OCI-LY7 (cell line): ENCODE results near the gene OVCA2. TPM values are rescaled to one million over a fixed set of nuclear protein-coding genes. Genes with fewer than 3 reads are reported as not detected.

Experiments used
- BruUV-seq: library from RNA; stranded (reverse); fragments of 400-500 nt; replicated peaks from 2 replicates; lab custom pipeline; 2021; lab: Mats Ljungman, UMichigan
- CTCF ChIA-PET: fragments of 300-600 bp; sonication (Branson Sonifier 250); formaldehyde crosslinking; loops from one replicate; lab custom pipeline; 2022; ENCODE audit warnings: antibody characterized with exemption; ENCODE audit not compliant: unreplicated experiment; lab: Charles Lee
- POLR2A ChIA-PET: fragments of 300-600 bp; sonication (Branson Sonifier 250); formaldehyde crosslinking; loops from one replicate; lab custom pipeline; 2022; ENCODE audit warnings: antibody characterized with exemption; lab: Charles Lee
- DNase-seq: peaks from one replicate; pipeline ENCODE4 v3.0.0-alpha.2; 2015; ENCODE audit warnings: low spot score
- H2AFZ ChIP-seq: fragments of 200-600 bp; sonication (generic), shearing (Covaris generic); 2 replicates; pipeline ENCODE4 v1.6.1; 2014; ENCODE audit warnings: mild to moderate bottlenecking, antibody characterized with exemption, low read length, moderate library complexity
- H3K27ac ChIP-seq: fragments of 200-600 bp; sonication (generic); 2 replicates; pipeline ENCODE4 v1.5.1; 2014; ENCODE audit warnings: mixed run types, low read depth, mild to moderate bottlenecking, moderate library complexity, low read length, inconsistent platforms; ENCODE audit not compliant: poor library complexity, severe bottlenecking
- H3K36me3 ChIP-seq: fragments of 200-600 bp; sonication (generic); 2 replicates; pipeline ENCODE4 v1.6.1; 2014; ENCODE audit warnings: mild to moderate bottlenecking, antibody characterized with exemption, low read length, moderate library complexity, mixed read lengths; ENCODE audit not compliant: insufficient read depth
- H3K4me1 ChIP-seq: fragments of 200-600 bp; sonication (generic); 2 replicates; pipeline ENCODE4 v1.5.1; 2014; ENCODE audit warnings: mild to moderate bottlenecking, low read length; ENCODE audit not compliant: insufficient read depth, poor library complexity, severe bottlenecking
- H3K4me2 ChIP-seq: fragments of 200-600 bp; sonication (generic); 2 replicates; pipeline ENCODE4 v1.6.1; 2014; ENCODE audit warnings: mild to moderate bottlenecking, low read length
- H3K4me3 ChIP-seq: fragments of 200-600 bp; sonication (generic); 2 replicates; pipeline ENCODE4 v1.5.1; 2014; ENCODE audit warnings: mild to moderate bottlenecking, low read depth, low read length; ENCODE audit not compliant: poor library complexity, severe bottlenecking
- H3K79me2 ChIP-seq: fragments of 200-600 bp; sonication (generic); 2 replicates; pipeline ENCODE4 v1.6.1; 2016; ENCODE audit warnings: low read depth, mild to moderate bottlenecking, low read length, moderate library complexity, mixed read lengths; ENCODE audit not compliant: insufficient read depth
- H3K9me2 ChIP-seq: fragments of 200-600 bp; sonication (generic); 2 replicates; pipeline ENCODE4 v1.6.1; 2016; ENCODE audit warnings: mild to moderate bottlenecking, low read length, mixed read lengths; ENCODE audit not compliant: insufficient read depth
- H3K9me3 ChIP-seq: fragments of 200-600 bp; sonication (generic); 2 replicates; pipeline ENCODE4 v1.6.1; 2014; ENCODE audit warnings: mild to moderate bottlenecking, mixed run types, low read length, mixed read lengths
- H4K20me1 ChIP-seq: fragments of 200-600 bp; sonication (generic); 2 replicates; pipeline ENCODE4 v1.6.1; 2014; ENCODE audit warnings: mild to moderate bottlenecking, antibody characterized with exemption, low read length, moderate library complexity, mixed read lengths; ENCODE audit not compliant: insufficient read depth
- CTCF ChIP-seq: fragments of 200-600 bp; sonication (generic); conservative IDR thresholded peaks from 2 replicates; pipeline ENCODE4 v1.5.1; 2014; ENCODE audit warnings: mild to moderate bottlenecking, antibody characterized with exemption, low read length, moderate library complexity, mixed read lengths
- EZH2phosphoT487 ChIP-seq: fragments of 200-600 bp; sonication (generic); IDR thresholded peaks from 2 replicates; pipeline ENCODE4 v1.6.1; 2018; ENCODE audit warnings: low read depth, borderline replicate concordance, mild to moderate bottlenecking, mixed run types, antibody characterized with exemption, low read length, moderate library complexity, mixed read lengths
- intact Hi-C: fragments of 100-400 bp; cut with micrococcal nuclease; formaldehyde crosslinking; loops from one replicate; pipeline ENCODE4 v1.10.0; 2022; ENCODE audit not compliant: unreplicated experiment
- total RNA-seq, 2 experiments: library from RNA; depleted of rRNA in 1 of 2; stranded (reverse); fragments of >200 nt in 1 of 2; shearing (Covaris generic) in 1 of 2; gene quantifications; 2 replicates each; pipeline ENCODE4 v1.2.3, GENCODE V29; 2014 to 2022

OVCA2 gene
- total RNA-seq, 2 experiments from 2014 or later, result 21.9 to 24.0 TPM

- Histone ChIP-seq H3K4me2 (no peak overlapping the region), H3K4me1 (peaks cover 5% of the 10 kb centered on the region), H3K36me3 (no peaks in the 10 kb centered on the region), H3K27ac (no peak overlapping the region), H3K79me2 (no peaks in the 10 kb centered on the region), H4K20me1 (no peaks in the 10 kb centered on the region), H2AFZ (no peak overlapping the region), H3K9me2 (no peaks in the 10 kb centered on the region), H3K4me3 (no peak overlapping the region), H3K9me3 (no peaks in the 10 kb centered on the region)
- CTCF ChIA-PET, result no interaction called here
- POLR2A ChIA-PET, result no interaction called here
- no peak for DNase-seq
- no peak for TF ChIP-seq EZH2phosphoT487
- TF ChIP-seq CTCF, result no peak
- intact Hi-C loops, result no loop called here
- no TSS peak for BruUV-seq
Measured at GRCh38 chr17:2013994-2014317, 27.9 kb upstream of the OVCA2 start.

- TF ChIP-seq EZH2phosphoT487 (no peak), CTCF (no peak)
- Histone ChIP-seq H3K9me2 (no peaks in the 10 kb centered on the region), H4K20me1 (no peaks in the 10 kb centered on the region), H3K27ac (no peak overlapping the region), H3K9me3 (no peaks in the 10 kb centered on the region), H3K4me2 (no peak overlapping the region), H2AFZ (no peak overlapping the region), H3K4me3 (no peak overlapping the region), H3K4me1 (peaks cover 5% of the 10 kb centered on the region), H3K79me2 (no peaks in the 10 kb centered on the region), H3K36me3 (no peaks in the 10 kb centered on the region)
- intact Hi-C loops, result no loop called here
- POLR2A ChIA-PET, result no interaction called here
- no peak for DNase-seq
- BruUV-seq, result no TSS peak
- CTCF ChIA-PET, result no interaction called here
Measured at GRCh38 chr17:2015314-2015713, 26.5 kb upstream of the OVCA2 start.

- H2AFZ ChIP-seq, result no peak overlapping the region
- no peak overlapping the region for H3K4me2 ChIP-seq
- TF ChIP-seq EZH2phosphoT487 (no peak), CTCF (no peak)
- H3K36me3 ChIP-seq, result no peaks in the 10 kb centered on the region
- no peaks in the 10 kb centered on the region for H3K9me3 ChIP-seq
- H3K79me2 ChIP-seq, result no peaks in the 10 kb centered on the region
- H4K20me1 ChIP-seq, result no peaks in the 10 kb centered on the region
- CTCF ChIA-PET, result no interaction called here
- H3K4me1 ChIP-seq, result peaks cover 5% of the 10 kb centered on the region
- no TSS peak for BruUV-seq
- no peaks in the 10 kb centered on the region for H3K9me2 ChIP-seq
- intact Hi-C loops, result no loop called here
- no peak overlapping the region for H3K27ac ChIP-seq
- no peak overlapping the region for H3K4me3 ChIP-seq
- POLR2A ChIA-PET, result interaction anchor here (0.6 kb wide), 1 partner anchor 284 kb away, joined by 3 read pairs; no protein-coding TSS in a partner anchor
- no peak for DNase-seq
Measured at GRCh38 chr17:2016494-2016893, 25.3 kb upstream of the OVCA2 start.
